H7 (cell line): Measurements from ENCODE around the gene C1QC. TPM values are rescaled to one million over a fixed set of nuclear protein-coding genes. Genes with fewer than 3 reads are reported as not detected.
A peak's percentile ranks its signal among the peaks of the same experiment; 100 is the strongest.

Experiments used
- DNase-seq: peaks from one replicate; pipeline ENCODE4 v3.0.0; 2012
- H3K27me3 ChIP-seq: 2 replicates; pipeline ENCODE4 v1.6.0; 2011; ENCODE audit warnings: mild to moderate bottlenecking, low read length; ENCODE audit not compliant: control insufficient read depth, insufficient read depth
- H3K36me3 ChIP-seq: replicated peaks from 2 replicates; pipeline ENCODE4 v1.5.1; 2011; ENCODE audit warnings: low read length; ENCODE audit not compliant: control insufficient read depth, insufficient read depth
- H3K4me3 ChIP-seq: 2 replicates; pipeline ENCODE4 v1.5.1; 2011; ENCODE audit warnings: low read depth, mild to moderate bottlenecking, control low read depth, low read length, moderate library complexity; ENCODE audit not compliant: insufficient read depth
- total RNA-seq: library from RNA; depleted of rRNA; stranded (reverse); fragments of >200 nt; shearing (Covaris generic); gene quantifications from 2 replicates; pipeline ENCODE4 v1.2.3, GENCODE V29; 2014

C1QC gene
- total RNA-seq, 1 experiment from 2014 or later, result not detected

- Histone ChIP-seq H3K36me3 (no peaks in the 10 kb centered on the region), H3K27me3 (no peaks in the 10 kb centered on the region; the same call in 1 of the 2 replicates), H3K4me3 (no peak overlapping the region)
- DNase-seq, result peak; percentile 72
Observed at GRCh38 chr1:22629886-22630285, 13.5 kb upstream of the C1QC start.

- no peak for DNase-seq
- H3K36me3 ChIP-seq, result no peaks in the 10 kb centered on the region
- H3K27me3 ChIP-seq, result no peaks in the 10 kb centered on the region
- H3K4me3 ChIP-seq, result no peak overlapping the region
Observed at GRCh38 chr1:22633697-22634463, 9.6 kb upstream of the C1QC start.

GRCh38 chr1:22635436-22635835 lies 8.0 kb upstream of the C1QC start:
- Histone ChIP-seq H3K4me3 (no peak overlapping the region), H3K27me3 (no peaks in the 10 kb centered on the region)
- DNase-seq, result no peak

GRCh38 chr1:22636353-22636752 lies 7.1 kb upstream of the C1QC start, which contains the start of gene C1QA:
TSS of gene C1QA (plus strand) at chr1:22636628. CDS start at chr1:22637617, 989 bp downstream.
- DNase-seq, result no peak
- no peak within 1 kb of the TSS for H3K4me3 ChIP-seq
- no peaks in the 10 kb centered on the region for H3K27me3 ChIP-seq
- H3K36me3 ChIP-seq, result no peaks in the 10 kb centered on the region

More at GRCh38 chr1:22635436-22635835, 8.0 kb upstream of the C1QC start:
- no peaks in the 10 kb centered on the region for H3K36me3 ChIP-seq

GRCh38 chr1:22636927-22637326 lies 6.5 kb upstream of the C1QC start:
- Histone ChIP-seq H3K4me3 (no peak overlapping the region), H3K36me3 (no peaks in the 10 kb centered on the region), H3K27me3 (no peaks in the 10 kb centered on the region)
- no peak for DNase-seq

- DNase-seq, result no peak
- H3K4me3 ChIP-seq, result no peak overlapping the region
- H3K27me3 ChIP-seq, result no peaks in the 10 kb centered on the region
- H3K36me3 ChIP-seq, result no peaks in the 10 kb centered on the region
Observed at GRCh38 chr1:22637907-22638445, 5.5 kb upstream of the C1QC start.

GRCh38 chr1:22638476-22639234 lies 4.8 kb upstream of the C1QC start:
- H3K4me3 ChIP-seq, result no peak overlapping the region
- H3K27me3 ChIP-seq, result no peaks in the 10 kb centered on the region
- H3K36me3 ChIP-seq, result no peaks in the 10 kb centered on the region
- no peak for DNase-seq

- DNase-seq, result peak; percentile 94
- no peak overlapping the region for H3K4me3 ChIP-seq
- no peaks in the 10 kb centered on the region for H3K27me3 ChIP-seq
- no peaks in the 10 kb centered on the region for H3K36me3 ChIP-seq
Observed at GRCh38 chr1:22639286-22639685, 4.1 kb upstream of the C1QC start.

- Histone ChIP-seq H3K27me3 (no peaks in the 10 kb centered on the region), H3K36me3 (no peaks in the 10 kb centered on the region), H3K4me3 (no peak overlapping the region)
- DNase-seq, result no peak
Observed at GRCh38 chr1:22641247-22641646, 2.2 kb upstream of the C1QC start.

- Histone ChIP-seq H3K4me3 (no peak overlapping the region), H3K36me3 (no peaks in the 10 kb centered on the region), H3K27me3 (no peaks in the 10 kb centered on the region)
- peak; percentile 97 for DNase-seq
Observed at GRCh38 chr1:22641906-22642636, 1.4 kb upstream of the C1QC start.

GRCh38 chr1:22643928-22644327 lies 495 bp downstream of the C1QC start:
- Histone ChIP-seq H3K36me3 (no peaks in the 10 kb centered on the region), H3K4me3 (no peak overlapping the region)

GRCh38 chr1:22645931-22646330 lies 2.5 kb downstream of the C1QC start:
- H3K27me3 ChIP-seq, result no peaks in the 10 kb centered on the region
- DNase-seq, result no peak
- no peaks in the 10 kb centered on the region for H3K36me3 ChIP-seq
- H3K4me3 ChIP-seq, result no peak overlapping the region

More at GRCh38 chr1:22643928-22644327, 495 bp downstream of the C1QC start:
- DNase-seq, result no peak
- no peaks in the 10 kb centered on the region for H3K27me3 ChIP-seq

GRCh38 chr1:22646384-22646783 lies 3.0 kb downstream of the C1QC start:
- H3K27me3 ChIP-seq, result no peaks in the 10 kb centered on the region
- DNase-seq, result no peak
- H3K4me3 ChIP-seq, result no peak overlapping the region
- no peaks in the 10 kb centered on the region for H3K36me3 ChIP-seq

- no peaks in the 10 kb centered on the region for H3K27me3 ChIP-seq
- no peaks in the 10 kb centered on the region for H3K36me3 ChIP-seq
- DNase-seq, result no peak
- H3K4me3 ChIP-seq, result no peak overlapping the region
Observed at GRCh38 chr1:22650089-22650693, 6.8 kb downstream of the C1QC start.
